Parathyroid adenoma (tissue), 2 donors: Measurements from ENCODE around the gene NUP205.

ENCODE experiments used
- H2AFZ ChIP-seq: fragments of 300-600 bp; sonication (generic); one replicate; pipeline ENCODE4 v1.7.0; 2017; ENCODE audit warnings: antibody characterized with exemption, mild to moderate bottlenecking
- H3K27ac ChIP-seq: fragments of 300-600 bp; sonication (generic); one replicate; pipeline ENCODE4 v1.7.0; 2017
- H3K27me3 ChIP-seq: fragments of 300-600 bp; sonication (generic); one replicate; pipeline ENCODE4 v1.7.0; 2017; ENCODE audit warnings: low read length; ENCODE audit not compliant: control insufficient read depth, insufficient read depth
- H3K36me3 ChIP-seq: fragments of 300-600 bp; sonication (generic); one replicate; pipeline ENCODE4 v1.7.0; 2017; ENCODE audit warnings: low read length; ENCODE audit not compliant: control insufficient read depth, insufficient read depth
- H3K4me1 ChIP-seq: fragments of 300-600 bp; sonication (generic); one replicate; pipeline ENCODE4 v1.7.0; 2017; ENCODE audit warnings: control low read depth
- H3K4me2 ChIP-seq: fragments of 300-600 bp; sonication (generic); one replicate; pipeline ENCODE4 v1.7.0; 2017; ENCODE audit warnings: low read length
- H3K4me3 ChIP-seq: fragments of 300-600 bp; sonication (generic); one replicate; pipeline ENCODE4 v1.7.0; 2017; ENCODE audit warnings: low read depth, low read length
- H3K79me2 ChIP-seq: fragments of 300-600 bp; sonication (generic); one replicate; pipeline ENCODE4 v1.7.0; 2017; ENCODE audit warnings: control low read depth
- H3K9ac ChIP-seq: fragments of 300-600 bp; sonication (generic); one replicate; pipeline ENCODE4 v1.7.0; 2017; ENCODE audit warnings: mild to moderate bottlenecking
- H3K9me3 ChIP-seq: fragments of 300-600 bp; sonication (generic); one replicate; pipeline ENCODE4 v1.7.0; 2017; ENCODE audit warnings: low read length; ENCODE audit not compliant: control insufficient read depth
- CTCF ChIP-seq: fragments of 300-600 bp; sonication (generic); IDR thresholded peaks from one replicate; pipeline ENCODE4 v1.7.0; 2017; ENCODE audit warnings: antibody characterized with exemption, mild to moderate bottlenecking
- donor health status: primary hyperparathyroidism.

The NUP205 gene

GRCh38 chr7:135537905-135538304 lies 19.8 kb upstream of the NUP205 start:
- H3K4me2 ChIP-seq: no peak overlapping the region
- H3K27ac ChIP-seq: no peak overlapping the region
- no peaks in the 10 kb centered on the region for H3K27me3 ChIP-seq
- no peak overlapping the region for H3K9ac ChIP-seq
- no peak overlapping the region for H3K4me3 ChIP-seq
- H3K9me3 ChIP-seq: no peaks in the 10 kb centered on the region
- no peaks in the 10 kb centered on the region for H3K36me3 ChIP-seq
- no peaks in the 10 kb centered on the region for H3K4me1 ChIP-seq
- H3K79me2 ChIP-seq: no peaks in the 10 kb centered on the region
- no peak for TF ChIP-seq CTCF
- no peak overlapping the region for H2AFZ ChIP-seq

- Histone ChIP-seq H3K4me1 (no peaks in the 10 kb centered on the region), H3K4me3 (no peak overlapping the region), H3K27ac (no peak overlapping the region), H3K9ac (no peak overlapping the region), H3K9me3 (no peaks in the 10 kb centered on the region), H3K79me2 (no peaks in the 10 kb centered on the region), H3K36me3 (no peaks in the 10 kb centered on the region), H3K4me2 (no peak overlapping the region), H3K27me3 (no peaks in the 10 kb centered on the region), H2AFZ (no peak overlapping the region)
- no peak for TF ChIP-seq CTCF
These were observed 19.3 kb upstream of the NUP205 start for GRCh38 chr7:135538376-135538775.

- H3K27me3 ChIP-seq: no peaks in the 10 kb centered on the region
- no peaks in the 10 kb centered on the region for H3K4me1 ChIP-seq
- H3K9me3 ChIP-seq: no peaks in the 10 kb centered on the region
- no peak overlapping the region for H3K27ac ChIP-seq
- H2AFZ ChIP-seq: no peak overlapping the region
- no peaks in the 10 kb centered on the region for H3K36me3 ChIP-seq
- H3K4me2 ChIP-seq: no peak overlapping the region
- TF ChIP-seq CTCF: no peak
- no peak overlapping the region for H3K4me3 ChIP-seq
- H3K9ac ChIP-seq: no peak overlapping the region
- no peaks in the 10 kb centered on the region for H3K79me2 ChIP-seq
These were observed 18.1 kb upstream of the NUP205 start for GRCh38 chr7:135539629-135540028.

- no peak for TF ChIP-seq CTCF
- no peak overlapping the region for H3K4me2 ChIP-seq
- no peak overlapping the region for H3K4me3 ChIP-seq
These were observed 16.7 kb upstream of the NUP205 start for GRCh38 chr7:135541029-135541428.

GRCh38 chr7:135550196-135550595 lies 7.5 kb upstream of the NUP205 start:
- H3K9ac ChIP-seq: no peak overlapping the region
- no peaks in the 10 kb centered on the region for H3K4me1 ChIP-seq
- no peaks in the 10 kb centered on the region for H3K27me3 ChIP-seq
- H3K9me3 ChIP-seq: no peaks in the 10 kb centered on the region
- H3K4me2 ChIP-seq: no peak overlapping the region
- no peaks in the 10 kb centered on the region for H3K79me2 ChIP-seq
- no peaks in the 10 kb centered on the region for H3K36me3 ChIP-seq
- no peak for TF ChIP-seq CTCF
- no peak overlapping the region for H2AFZ ChIP-seq
- no peak overlapping the region for H3K4me3 ChIP-seq
- H3K27ac ChIP-seq: no peak overlapping the region

More at GRCh38 chr7:135541029-135541428, 16.7 kb upstream of the NUP205 start:
- no peak overlapping the region for H3K27ac ChIP-seq
- no peaks in the 10 kb centered on the region for H3K79me2 ChIP-seq
- H2AFZ ChIP-seq: no peak overlapping the region
- no peak overlapping the region for H3K9ac ChIP-seq
- H3K36me3 ChIP-seq: no peaks in the 10 kb centered on the region
- no peaks in the 10 kb centered on the region for H3K27me3 ChIP-seq
- no peaks in the 10 kb centered on the region for H3K9me3 ChIP-seq
- H3K4me1 ChIP-seq: no peaks in the 10 kb centered on the region
